Measurements from ENCODE around the gene C17orf100. TPM values are rescaled to one million over a fixed set of nuclear protein-coding genes. Genes with fewer than 3 reads are reported as not detected.
A peak's percentile ranks its signal among the peaks of the same experiment; 100 is the strongest.

C17orf100 gene
- total and polyA plus RNA-seq, 9 of the 15 experiments (the other 6 are each of a cell fraction or from before 2014, with no cell fraction given), result 0.04 to 1.7 (median 0.43) TPM

- peak; percentile 73 for TF ChIP-seq ZNF143 (CRISPR knock-in tag; IDR thresholded peaks at IDR 0.05)
- no peak for TF ChIP-seq ZNF212 (CRISPR knock-in tag; IDR thresholded peaks at IDR 0.05)
- no peak for TF ChIP-seq ZNF449 (CRISPR knock-in tag; IDR thresholded peaks at IDR 0.05)
- no peak for TF ChIP-seq E2F3 (CRISPR knock-in tag; IDR thresholded peaks at IDR 0.05)
- TF ChIP-seq EP400 (IDR thresholded peaks at IDR 0.05), result peak; percentile 26; the same call in 1 of the 2 replicates
- TF ChIP-seq POLR2AphosphoS5 (IDR thresholded peaks at IDR 0.05; ENCODE audit: control insufficient read depth, insufficient read depth, low read depth, low read length), result peak; percentile 64; the same call in 1 of the 2 replicates
- no peak for TF ChIP-seq ZNF589 (CRISPR knock-in tag; IDR thresholded peaks at IDR 0.05; ENCODE audit: low read depth)
- no peak for TF ChIP-seq CBFB (CRISPR knock-in tag; IDR thresholded peaks at IDR 0.05)
- TF ChIP-seq POLR3A (IDR thresholded peaks at IDR 0.05; ENCODE audit: borderline replicate concordance, extremely low read depth, insufficient read depth, insufficient read length), result no peak
- peak; percentile 39 to 64; a peak in 3 of 4 replicates for TF ChIP-seq FOXK2 (conservative IDR thresholded peaks at IDR 0.05 in 1 of 2, IDR thresholded peaks at IDR 0.05 in 1 of 2; ENCODE audit: low read depth in 2 of 2)
- no peak for TF ChIP-seq ATF3 (IDR thresholded peaks at IDR 0.05)
- TF ChIP-seq ATF3 (CRISPR knock-in tag; conservative IDR thresholded peaks at IDR 0.05), result no peak
- TF ChIP-seq SIN3B (IDR thresholded peaks at IDR 0.05; ENCODE audit: low read depth), result peak; percentile 61; the same call in 1 of the 2 replicates
- TF ChIP-seq CEBPB (tag; IDR thresholded peaks at IDR 0.05), result no peak
- TF ChIP-seq E2F8 (IDR thresholded peaks at IDR 0.05; ENCODE audit: low read depth, partially characterized antibody), result peak; percentile 23
- no peak for TF ChIP-seq MCM5 (IDR thresholded peaks at IDR 0.05; ENCODE audit: low read depth)
- TF ChIP-seq ZNF41 (CRISPR knock-in tag; conservative IDR thresholded peaks at IDR 0.05), result no peak
- no peak for TF ChIP-seq XRCC3 (IDR thresholded peaks at IDR 0.05)
- no peak for TF ChIP-seq ZNF644 (tag; IDR thresholded peaks at IDR 0.05; ENCODE audit: low read depth)
Measured at GRCh38 chr17:6651354-6651918, at the start of gene C17orf100, which contains the start of gene MED31 (continued).

Measured in K562 (cell line).